Cardiac muscle cell (in vitro differentiated cells and primary cell): ENCODE data around the gene TMEM255B. TPM values are rescaled to one million over a fixed set of nuclear protein-coding genes. Genes with fewer than 3 reads are reported as not detected.

ENCODE experiments used
- DNase-seq, 2 donors: peaks; one replicate each; pipeline versions ENCODE4 v3.0.0 to v3.0.0-alpha.2; 2010 to 2017; ENCODE audit warnings: low read depth in 1 of 2, low spot score in 1 of 2
- H3K27ac ChIP-seq: fragments of 200-600 bp; sonication (generic); 2 replicates; pipeline ENCODE4 v1.5.1; 2016
- H3K27me3 ChIP-seq: fragments of 200-600 bp; sonication (generic); 2 replicates; pipeline ENCODE4 v1.6.0; 2016; ENCODE audit warnings: control low read depth
- H3K36me3 ChIP-seq: fragments of 200-600 bp; sonication (generic); 2 replicates; pipeline ENCODE4 v1.5.1; 2016; ENCODE audit warnings: control low read depth
- H3K4me1 ChIP-seq: fragments of 200-600 bp; sonication (generic); 2 replicates; pipeline ENCODE4 v1.8.1; 2017; ENCODE audit warnings: low read depth, mild to moderate bottlenecking, mixed run types
- H3K4me3 ChIP-seq: fragments of 200-600 bp; sonication (generic); 2 replicates; pipeline ENCODE4 v1.5.1; 2016; ENCODE audit warnings: mild to moderate bottlenecking
- H3K9me3 ChIP-seq: fragments of 200-600 bp; sonication (generic); 2 replicates; pipeline ENCODE4 v1.5.1; 2017; ENCODE audit warnings: low read depth, mild to moderate bottlenecking, control low read depth
- polyA plus RNA-seq: library from polyadenylated mRNA; unstranded; fragments of >200 nt; fragmentation: Nextera tagmentation; extraction: Ambion mirVana; gene quantifications from 2 replicates; pipeline ENCODE4 v1.2.1, GENCODE V29; 2016
- total RNA-seq: library from RNA; depleted of rRNA; stranded (reverse); fragments of >200 nt; gene quantifications from 2 replicates; pipeline ENCODE4 v1.2.3, GENCODE V29; 2016
- TF ChIP-seq, protein P1 (sequence below): IDR thresholded peaks from 2 replicates; pipeline ENCODE4 v1.5.1; 2012; ENCODE audit warnings: low read depth, mild to moderate bottlenecking, low read length

Gene TMEM255B
- total and polyA plus RNA-seq, 2 experiments from 2014 or later: 0.17 TPM; not detected in 1

- Histone ChIP-seq H3K4me3 (no peak overlapping the region), H3K36me3 (no peaks in the 10 kb centered on the region), H3K9me3 (no peaks in the 10 kb centered on the region), H3K4me1 (no peaks in the 10 kb centered on the region), H3K27ac (no peak overlapping the region), H3K27me3 (peaks cover 37% of the 10 kb centered on the region)
- TF ChIP-seq, protein P1, sequence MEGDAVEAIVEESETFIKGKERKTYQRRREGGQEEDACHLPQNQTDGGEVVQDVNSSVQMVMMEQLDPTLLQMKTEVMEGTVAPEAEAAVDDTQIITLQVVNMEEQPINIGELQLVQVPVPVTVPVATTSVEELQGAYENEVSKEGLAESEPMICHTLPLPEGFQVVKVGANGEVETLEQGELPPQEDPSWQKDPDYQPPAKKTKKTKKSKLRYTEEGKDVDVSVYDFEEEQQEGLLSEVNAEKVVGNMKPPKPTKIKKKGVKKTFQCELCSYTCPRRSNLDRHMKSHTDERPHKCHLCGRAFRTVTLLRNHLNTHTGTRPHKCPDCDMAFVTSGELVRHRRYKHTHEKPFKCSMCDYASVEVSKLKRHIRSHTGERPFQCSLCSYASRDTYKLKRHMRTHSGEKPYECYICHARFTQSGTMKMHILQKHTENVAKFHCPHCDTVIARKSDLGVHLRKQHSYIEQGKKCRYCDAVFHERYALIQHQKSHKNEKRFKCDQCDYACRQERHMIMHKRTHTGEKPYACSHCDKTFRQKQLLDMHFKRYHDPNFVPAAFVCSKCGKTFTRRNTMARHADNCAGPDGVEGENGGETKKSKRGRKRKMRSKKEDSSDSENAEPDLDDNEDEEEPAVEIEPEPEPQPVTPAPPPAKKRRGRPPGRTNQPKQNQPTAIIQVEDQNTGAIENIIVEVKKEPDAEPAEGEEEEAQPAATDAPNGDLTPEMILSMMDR: no peak
- no peak for DNase-seq
Observed at GRCh38 chr13:113765564-113765910, 6.5 kb downstream of the TMEM255B start.

DNA sequence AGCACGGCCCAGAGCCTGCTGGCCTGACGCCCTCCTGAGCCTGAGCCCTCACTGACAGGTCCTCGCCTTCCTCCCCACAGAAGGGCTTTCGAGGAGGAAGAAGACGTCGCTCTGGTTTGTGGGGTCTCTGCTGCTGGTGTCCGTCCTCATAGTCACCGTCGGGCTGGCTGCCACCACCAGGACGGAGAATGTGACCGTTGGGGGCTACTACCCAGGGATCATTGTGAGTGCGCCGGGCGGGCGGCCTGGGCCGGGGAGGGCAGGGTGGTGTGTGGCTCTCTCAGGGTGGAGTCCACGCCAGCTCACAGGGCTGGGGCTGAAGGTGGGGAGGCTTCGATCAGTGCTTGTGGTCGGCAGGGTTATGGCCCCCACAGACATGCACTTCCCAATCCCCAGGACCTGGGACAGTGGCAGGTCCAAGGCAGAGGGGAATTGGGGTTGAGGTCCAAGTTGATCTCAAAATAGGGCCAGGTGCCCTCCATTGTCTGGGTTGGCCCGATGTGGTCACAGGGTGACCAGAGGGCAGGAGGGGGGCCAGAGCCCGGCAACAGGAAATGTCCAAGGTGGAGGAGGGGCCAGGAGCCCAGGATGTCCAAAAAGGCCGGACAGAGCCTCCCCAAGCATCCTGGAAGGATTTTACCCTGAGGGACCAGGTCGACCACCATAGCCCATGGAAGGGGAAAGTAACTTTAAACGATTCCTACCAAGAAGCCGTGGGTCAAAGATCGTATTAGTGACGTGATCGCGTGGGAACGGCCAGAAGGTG is 7.2 kb downstream of the TMEM255B start:
- H3K4me1 ChIP-seq: no peaks in the 10 kb centered on the region
- no peaks in the 10 kb centered on the region for H3K9me3 ChIP-seq
- TF ChIP-seq, protein P1: no peak
- DNase-seq: no peak
- peaks cover 30% of the 10 kb centered on the region for H3K27me3 ChIP-seq
- no peak overlapping the region for H3K4me3 ChIP-seq
- no peaks in the 10 kb centered on the region for H3K36me3 ChIP-seq
- no peak overlapping the region for H3K27ac ChIP-seq

- DNase-seq: no peak
- Histone ChIP-seq H3K27me3 (peaks cover 18% of the 10 kb centered on the region), H3K27ac (no peak overlapping the region), H3K9me3 (no peaks in the 10 kb centered on the region), H3K36me3 (no peaks in the 10 kb centered on the region), H3K4me3 (no peak overlapping the region), H3K4me1 (no peaks in the 10 kb centered on the region)
- TF ChIP-seq, protein P1: no peak
Observed at GRCh38 chr13:113767366-113767765, 8.3 kb downstream of the TMEM255B start.

DNA sequence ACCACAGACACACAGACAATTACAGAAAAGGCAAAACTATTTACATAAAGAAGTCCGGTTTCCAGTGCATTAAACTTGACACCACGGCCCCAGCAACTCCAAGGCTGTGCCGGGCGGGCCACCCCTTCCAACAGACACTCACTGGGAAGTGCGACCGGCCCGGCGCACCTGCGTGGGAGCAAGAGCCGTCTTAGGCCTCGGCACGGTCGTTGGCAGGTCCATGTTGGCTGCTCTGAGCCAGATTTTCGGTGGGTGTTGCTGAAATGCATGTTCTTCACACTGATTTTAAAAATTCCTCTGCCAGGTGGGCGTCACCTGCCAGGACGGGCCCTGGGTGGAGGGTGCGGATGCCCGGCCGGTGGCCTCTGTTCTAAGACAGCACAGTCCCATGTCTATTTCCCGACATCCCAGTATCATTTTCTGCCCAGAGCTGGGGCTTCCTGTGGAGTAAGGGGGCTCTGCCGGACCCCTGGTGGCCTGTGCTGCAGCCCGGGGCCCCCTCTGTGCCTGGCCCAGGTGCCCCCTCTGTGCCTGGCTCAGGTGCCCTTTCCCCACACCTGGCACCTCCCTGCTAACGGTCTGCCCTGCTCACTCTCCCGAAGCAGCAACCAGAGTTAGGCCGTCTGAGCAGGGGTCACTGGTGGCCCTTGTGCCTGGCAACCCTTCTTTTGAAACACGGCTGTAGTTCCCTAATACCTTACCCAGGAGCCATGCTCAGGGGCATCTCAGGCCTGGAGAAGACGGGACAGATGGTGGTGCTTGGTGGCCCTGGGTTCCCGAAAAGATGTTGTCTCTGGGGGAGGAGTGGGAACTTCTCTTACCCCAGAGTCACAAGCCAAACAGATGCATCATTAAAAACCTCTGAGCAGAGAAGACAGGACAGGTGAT is 9.2 kb downstream of the TMEM255B start:
- TF ChIP-seq, protein P1: no peak
- H3K27me3 ChIP-seq: peaks cover 9% of the 10 kb centered on the region
- H3K4me1 ChIP-seq: no peaks in the 10 kb centered on the region
- H3K4me3 ChIP-seq: no peak overlapping the region
- no peak overlapping the region for H3K27ac ChIP-seq
- H3K36me3 ChIP-seq: no peaks in the 10 kb centered on the region
- DNase-seq: no peak
- H3K9me3 ChIP-seq: no peaks in the 10 kb centered on the region

DNA sequence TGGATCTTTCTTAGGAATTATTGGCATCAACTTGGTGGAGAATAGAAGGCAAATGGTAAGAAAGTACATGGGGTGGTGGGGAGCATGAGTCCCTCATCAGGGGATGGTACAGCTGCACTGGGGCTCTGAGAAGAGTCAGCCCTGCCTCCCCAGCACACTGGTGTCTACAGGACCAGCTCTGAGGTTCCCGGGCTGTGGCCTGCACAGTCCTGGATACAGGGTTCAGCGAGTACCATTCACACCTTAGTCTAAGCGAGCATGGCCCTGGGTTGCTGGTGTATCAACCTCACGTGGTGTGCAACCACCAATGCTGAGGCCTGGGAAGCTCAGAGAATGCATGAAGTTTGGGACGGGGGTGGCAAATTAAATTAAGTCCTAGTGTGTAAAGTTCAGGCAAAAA is 10.1 kb downstream of the TMEM255B start:
- Histone ChIP-seq H3K27ac (no peak overlapping the region), H3K36me3 (no peaks in the 10 kb centered on the region), H3K27me3 (peaks cover 3% of the 10 kb centered on the region), H3K4me1 (no peaks in the 10 kb centered on the region), H3K9me3 (no peaks in the 10 kb centered on the region), H3K4me3 (no peak overlapping the region)
- DNase-seq: no peak
- TF ChIP-seq, protein P1: no peak
